Activated naive CD4-positive, alpha-beta T cell treated with anti-CD3 and anti-CD28 coated beads, Interleukin-2, amount 50 U/mL, for 72 hours (primary cell): Measurements from ENCODE around the gene PDZD11. TPM values are rescaled to one million over a fixed set of nuclear protein-coding genes. Genes with fewer than 3 reads are reported as not detected.
"Not testable (repeated sequence)": the region's sequence is repeated elsewhere in the genome, so short reads cannot be mapped to it uniquely, and the experiment has no call there.

ENCODE experiments used
- ATAC-seq, 2 donors: fragments of 150-1000 bp; cut with Tn5 transposase; 2 replicates each; pipeline ENCODE4 v1.10.0; 2021; ENCODE audit warnings: mild to moderate bottlenecking in 2 of 2, moderate library complexity in 2 of 2
- DNase-seq, 2 donors: peaks; one replicate each; pipeline ENCODE4 v3.0.0; 2021 to 2022; ENCODE audit warnings: low spot score in 2 of 2
- H3K27ac Mint-ChIP-seq, 2 donors: one replicate each; pipeline ENCODE4 v1.8.0; 2022; ENCODE audit warnings: mild to moderate bottlenecking in 2 of 2, mixed read lengths in 2 of 2
- H3K36me3 Mint-ChIP-seq, 2 donors: one replicate each; pipeline ENCODE4 v1.8.0; 2022; ENCODE audit warnings: mixed read lengths in 2 of 2
- H3K9me3 Mint-ChIP-seq, 2 donors: one replicate each; pipeline ENCODE4 v1.8.0; 2022; ENCODE audit warnings: mixed read lengths in 2 of 2
- total RNA-seq, 2 donors: library from RNA; stranded (reverse); gene quantifications; one replicate each; pipeline ENCODE4 v1.2.3, GENCODE V29; 2022

Gene PDZD11
- 10 to 100 TPM; 22.3 to 41.1 TPM for total RNA-seq

DNA sequence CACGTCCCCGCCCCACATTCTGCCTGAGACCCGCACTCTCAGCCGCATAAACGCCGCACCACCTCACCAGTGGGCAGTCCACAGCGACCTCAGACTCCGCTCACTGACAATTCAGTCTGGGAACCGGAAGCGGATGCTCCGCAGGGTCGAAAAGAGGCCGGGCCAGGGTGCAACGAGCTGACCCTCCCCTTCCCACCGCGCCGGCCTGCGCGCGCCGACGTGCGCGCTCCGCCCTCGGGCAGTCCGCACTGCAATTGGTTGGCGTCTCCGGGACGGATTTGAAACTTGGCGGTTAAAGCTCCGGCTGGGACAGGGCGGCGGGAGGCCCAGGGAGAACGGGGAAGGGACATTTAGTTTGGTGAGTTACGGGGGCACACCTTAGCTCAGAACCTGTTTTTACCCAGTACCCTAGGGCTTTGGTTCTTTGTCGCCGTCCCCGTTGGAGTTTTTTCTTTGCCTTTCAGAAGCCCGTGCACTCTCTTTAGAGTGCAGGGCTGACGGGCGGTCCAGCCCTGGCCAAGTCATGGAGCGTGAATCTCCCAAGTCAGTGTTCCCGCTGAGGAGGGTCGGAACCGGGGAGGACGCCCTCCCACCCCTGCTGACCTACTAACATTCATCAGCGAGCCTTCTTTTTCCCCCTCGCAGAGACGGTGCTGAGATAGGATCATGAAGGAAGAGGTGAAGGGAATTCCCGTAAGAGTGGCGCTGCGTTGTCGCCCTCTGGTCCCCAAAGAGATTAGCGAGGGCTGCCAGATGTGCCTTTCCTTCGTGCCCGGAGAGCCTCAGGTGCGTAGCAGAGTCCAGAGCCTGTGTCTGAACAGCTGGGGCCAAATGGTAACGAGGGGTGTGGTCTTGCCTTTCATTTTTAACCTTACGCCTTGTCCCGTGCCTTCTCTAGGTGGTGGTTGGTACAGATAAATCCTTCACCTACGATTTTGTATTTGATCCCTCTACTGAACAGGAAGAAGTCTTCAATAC is at the start of gene PDZD11, which contains the start of gene KIF4A:
PDZD11 (minus strand) TSS at position 135 of the 978 bp plus-strand sequence. CDS start 586 bp downstream, outside the sequence.
KIF4A (plus strand) TSS at position 312 of the 978 bp plus-strand sequence; CDS start at position 667, 355 bp downstream.
- Mint-ChIP-seq H3K36me3 (peaks cover 6 to 7% of the 10 kb centered on the region in 2 donors), H3K27ac (peak within 1 kb of the TSS; percentile 93 to 95), H3K9me3 (no peaks in the 10 kb centered on the region)
- DNase-seq (peak; percentile 77 to 87), ATAC-seq (peak; percentile 99)

- Mint-ChIP-seq H3K9me3 (no peaks in the 10 kb centered on the region), H3K36me3 (peaks cover 0 to 8% of the 10 kb centered on the region in 2 donors), H3K27ac (no peak overlapping the region)
- no peak for DNase-seq
- ATAC-seq: no peak
These were observed 48.6 kb upstream of the PDZD11 start for GRCh38 chrX:70338290-70338689.

- no peaks in the 10 kb centered on the region for H3K9me3 Mint-ChIP-seq
- peak; percentile 98 to 100 for ATAC-seq
- DNase-seq: no peak
- no peak overlapping the region for H3K27ac Mint-ChIP-seq
- H3K36me3 Mint-ChIP-seq: peaks cover 7 to 8% of the 10 kb centered on the region in 2 donors
These were observed 47.0 kb upstream of the PDZD11 start for GRCh38 chrX:70336767-70337166.

DNA sequence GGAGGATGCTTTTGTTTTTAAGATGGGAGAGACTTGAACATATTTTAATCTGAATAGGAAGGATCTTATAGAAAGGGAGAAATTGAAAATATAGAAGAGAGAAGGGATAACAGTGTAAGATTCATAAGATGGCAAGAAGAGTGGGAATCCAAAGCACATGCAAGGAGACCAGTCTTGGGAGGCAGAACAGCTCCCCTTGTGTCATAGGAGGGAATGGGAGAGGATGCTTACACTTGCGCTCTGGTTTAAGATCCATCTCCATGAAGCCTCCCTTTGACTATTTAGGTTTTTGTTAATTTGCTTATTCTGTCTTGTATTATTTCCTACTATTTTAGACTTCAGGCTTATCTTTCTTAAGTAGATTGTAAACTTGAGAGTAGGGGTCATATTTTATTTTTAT is 42.9 kb upstream of the PDZD11 start:
- ATAC-seq (no peak), DNase-seq (no peak)
- Mint-ChIP-seq H3K9me3 (no peaks in the 10 kb centered on the region), H3K36me3 (peaks cover 8% of the 10 kb centered on the region in 2 donors), H3K27ac (no peak overlapping the region)

DNA sequence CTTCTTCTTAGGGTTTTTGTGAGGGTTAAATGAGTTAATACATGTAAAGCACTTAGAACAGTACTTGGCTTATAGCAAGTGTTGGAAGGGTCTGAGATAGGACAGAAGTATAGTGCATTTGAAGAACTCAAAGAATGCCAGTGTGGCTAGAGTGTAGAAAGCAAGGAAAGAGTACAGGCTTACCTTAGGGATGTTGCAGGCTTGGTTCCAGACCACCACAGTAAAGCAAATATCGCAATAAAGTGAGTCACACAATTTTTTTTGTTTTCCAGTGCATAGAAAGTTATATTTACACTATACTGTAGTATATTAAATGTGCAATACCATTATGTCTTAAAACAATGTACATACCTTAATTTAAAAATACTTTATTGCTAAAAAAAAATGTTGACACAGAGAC is 41.4 kb upstream of the PDZD11 start:
- no peak for ATAC-seq
- Mint-ChIP-seq H3K9me3 (no peaks in the 10 kb centered on the region), H3K27ac (no peak overlapping the region), H3K36me3 (peaks cover 8% of the 10 kb centered on the region in 2 donors)
- DNase-seq: no peak

DNA sequence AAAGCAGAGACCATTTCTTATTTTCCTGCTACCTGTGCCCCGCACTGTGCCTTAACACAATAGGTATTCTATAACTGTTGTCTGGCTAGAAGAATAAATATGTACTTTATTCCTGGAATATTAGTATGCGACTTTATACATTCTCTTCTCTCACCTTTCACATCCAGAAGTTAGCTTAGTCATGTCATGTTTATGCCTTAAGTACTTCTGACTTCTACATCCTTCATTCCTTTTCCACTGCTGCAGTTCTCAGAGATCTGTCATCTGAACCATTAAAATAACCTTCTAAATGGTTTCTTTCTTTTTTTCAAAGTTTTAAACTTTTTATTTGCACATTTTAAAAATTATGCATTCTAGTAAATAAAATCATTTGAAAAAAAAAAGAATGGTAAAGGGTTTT is 34.6 kb upstream of the PDZD11 start:
- Mint-ChIP-seq H3K36me3 (no peaks in the 10 kb centered on the region), H3K9me3 (no peaks in the 10 kb centered on the region), H3K27ac (no peak overlapping the region)
- DNase-seq (no peak), ATAC-seq (no peak)

DNA sequence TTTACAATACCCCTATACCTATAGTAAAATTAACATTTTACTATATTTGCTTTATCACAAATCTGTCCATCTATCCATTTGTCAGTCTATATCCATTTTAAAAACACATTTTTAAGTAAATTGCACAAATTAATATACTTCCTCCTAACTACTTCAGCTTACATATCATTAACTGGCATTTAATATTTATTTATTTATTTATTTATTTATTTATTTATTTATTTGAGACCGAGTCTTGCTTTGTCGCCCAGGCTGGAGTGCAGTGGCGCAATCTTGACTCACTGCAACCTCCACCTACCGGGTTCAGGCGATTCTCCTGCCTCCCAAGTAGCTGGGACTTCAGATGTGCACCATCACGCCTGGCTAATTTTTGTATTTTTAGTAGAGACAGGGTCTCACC is 33.9 kb upstream of the PDZD11 start:
- H3K36me3 Mint-ChIP-seq, ATAC-seq, DNase-seq, H3K9me3 Mint-ChIP-seq, H3K27ac Mint-ChIP-seq: not testable (repeated sequence)

GRCh38 chrX:70322784-70323183 is 33.1 kb upstream of the PDZD11 start:
- H3K36me3 Mint-ChIP-seq: no peaks in the 10 kb centered on the region
- no peaks in the 10 kb centered on the region for H3K9me3 Mint-ChIP-seq
- no peak overlapping the region for H3K27ac Mint-ChIP-seq
- DNase-seq (no peak), ATAC-seq (no peak)

GRCh38 chrX:70313503-70313902 is 23.8 kb upstream of the PDZD11 start:
- Mint-ChIP-seq H3K9me3 (no peaks in the 10 kb centered on the region), H3K27ac (no peak overlapping the region), H3K36me3 (no peaks in the 10 kb centered on the region)
- no peak for DNase-seq
- no peak for ATAC-seq

GRCh38 chrX:70301716-70302115 is 12.0 kb upstream of the PDZD11 start:
- Mint-ChIP-seq H3K27ac (no peak overlapping the region), H3K9me3 (no peaks in the 10 kb centered on the region), H3K36me3 (peaks cover 0 to 25% of the 10 kb centered on the region in 2 donors)
- ATAC-seq: no peak
- DNase-seq: no peak

DNA sequence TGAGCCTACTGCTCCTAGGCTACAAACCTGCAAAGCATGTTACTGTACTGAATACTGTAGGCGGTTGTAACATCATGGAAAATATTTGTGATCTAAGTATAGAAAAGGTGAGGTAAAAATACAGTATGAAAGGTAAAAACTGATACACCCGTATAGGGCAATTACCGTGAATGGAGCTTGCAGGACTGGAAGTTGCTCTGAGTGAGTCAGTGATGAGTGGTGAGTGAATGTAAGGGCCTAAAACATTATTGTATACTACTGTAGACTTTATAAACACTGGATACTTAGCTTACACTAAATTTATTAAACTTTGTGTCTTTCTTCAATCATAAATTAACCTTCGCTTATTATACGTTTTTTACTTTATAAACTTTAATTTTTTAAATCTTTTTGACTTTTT is 3.9 kb upstream of the PDZD11 start:
- H3K36me3 Mint-ChIP-seq: peaks cover 6 to 7% of the 10 kb centered on the region in 2 donors
- H3K9me3 Mint-ChIP-seq: no peaks in the 10 kb centered on the region
- DNase-seq: no peak
- no peak for ATAC-seq
- H3K27ac Mint-ChIP-seq: no peak overlapping the region

GRCh38 chrX:70292788-70293187 is 3.1 kb upstream of the PDZD11 start:
- Mint-ChIP-seq H3K36me3 (peaks cover 6 to 7% of the 10 kb centered on the region in 2 donors), H3K9me3 (no peaks in the 10 kb centered on the region), H3K27ac (no peak overlapping the region)
- ATAC-seq: no peak
- DNase-seq: no peak

DNA sequence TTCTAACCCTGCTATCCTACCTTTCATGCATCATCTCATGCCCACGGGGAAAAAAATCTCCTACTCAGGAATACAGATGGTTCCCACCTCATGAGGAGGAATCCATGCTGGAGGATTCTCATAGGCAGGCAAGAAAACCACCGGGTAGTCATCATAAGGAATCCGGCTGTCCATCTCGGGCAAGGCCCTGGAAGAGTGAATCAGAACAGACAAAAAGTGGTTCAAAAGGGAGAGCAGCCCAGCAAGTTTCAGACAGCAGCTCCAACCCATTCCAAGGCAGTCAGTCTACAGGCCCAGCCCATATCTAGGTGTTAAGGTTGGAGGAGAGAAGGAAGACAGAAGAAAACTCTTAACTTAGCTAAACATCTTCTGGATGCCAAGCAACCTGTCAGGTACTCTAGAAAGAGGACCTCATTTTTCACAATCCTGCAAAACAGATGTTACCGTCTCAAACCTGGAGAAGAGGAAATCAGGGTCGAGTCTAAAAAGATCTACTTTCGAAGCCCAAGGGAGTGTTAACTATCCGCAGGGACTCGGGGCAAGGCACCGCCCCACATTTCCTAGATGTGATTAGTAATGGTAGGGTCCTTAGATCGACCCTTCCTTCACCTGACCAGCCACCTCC is 447 bp downstream of the PDZD11 start:
- DNase-seq (no peak), ATAC-seq (no peak)
- Mint-ChIP-seq H3K9me3 (no peaks in the 10 kb centered on the region), H3K36me3 (peaks cover 6 to 7% of the 10 kb centered on the region in 2 donors), H3K27ac (peak overlapping the region; percentile 93 to 95)

DNA sequence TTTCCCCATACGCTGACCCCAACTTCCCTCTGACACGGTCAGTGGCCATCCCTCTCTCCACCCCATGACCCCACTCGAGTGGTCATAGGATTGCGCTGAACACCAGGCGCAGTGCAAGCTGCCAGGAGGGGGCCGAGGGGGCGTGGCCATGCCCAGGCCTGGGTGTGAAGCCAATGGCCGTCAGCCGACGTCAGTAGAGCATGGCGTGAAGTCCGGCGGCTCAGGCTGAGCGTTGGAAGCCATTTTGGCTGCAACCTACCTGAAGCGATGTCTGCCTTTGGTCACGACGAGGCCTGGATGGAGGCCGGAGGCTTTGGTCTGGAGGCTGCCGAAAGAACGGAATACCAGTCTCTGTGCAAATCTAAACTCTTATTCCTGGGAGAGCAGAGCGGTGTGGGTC is 7.8 kb downstream of the PDZD11 start, which contains the start of gene RAB41:
RAB41 (plus strand) TSS at position 222 of the 400 bp plus-strand sequence; CDS start at position 268, 46 bp downstream.
- H3K27ac Mint-ChIP-seq: peak within 1 kb of the TSS in 1 of 2 donors; percentile 55
- H3K9me3 Mint-ChIP-seq: no peaks in the 10 kb centered on the region
- no peak for DNase-seq
- H3K36me3 Mint-ChIP-seq: no peaks in the 10 kb centered on the region
- ATAC-seq: no peak

DNA sequence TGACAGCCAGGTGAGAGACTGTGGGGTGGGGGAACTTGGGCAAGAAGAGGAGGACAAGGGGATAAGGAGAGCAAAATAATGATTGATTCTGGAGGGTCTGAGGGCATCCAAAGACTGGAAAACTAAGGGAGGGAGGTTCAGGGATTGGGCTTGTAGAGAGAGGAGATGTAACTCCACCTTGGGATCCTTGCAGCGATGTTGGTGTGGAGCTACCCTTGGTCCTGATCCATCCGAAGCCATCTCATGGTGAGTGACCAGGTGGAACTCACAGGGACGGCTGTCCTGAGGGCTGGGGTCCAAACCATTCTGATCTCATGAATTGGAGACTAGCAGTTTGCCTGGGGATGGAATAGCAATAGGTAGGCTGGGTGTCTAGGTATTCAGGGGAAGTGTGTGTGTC is 9.2 kb downstream of the PDZD11 start:
- no peak for DNase-seq
- H3K9me3 Mint-ChIP-seq: no peaks in the 10 kb centered on the region
- no peak for ATAC-seq
- H3K27ac Mint-ChIP-seq: no peak overlapping the region
- H3K36me3 Mint-ChIP-seq: no peaks in the 10 kb centered on the region

DNA sequence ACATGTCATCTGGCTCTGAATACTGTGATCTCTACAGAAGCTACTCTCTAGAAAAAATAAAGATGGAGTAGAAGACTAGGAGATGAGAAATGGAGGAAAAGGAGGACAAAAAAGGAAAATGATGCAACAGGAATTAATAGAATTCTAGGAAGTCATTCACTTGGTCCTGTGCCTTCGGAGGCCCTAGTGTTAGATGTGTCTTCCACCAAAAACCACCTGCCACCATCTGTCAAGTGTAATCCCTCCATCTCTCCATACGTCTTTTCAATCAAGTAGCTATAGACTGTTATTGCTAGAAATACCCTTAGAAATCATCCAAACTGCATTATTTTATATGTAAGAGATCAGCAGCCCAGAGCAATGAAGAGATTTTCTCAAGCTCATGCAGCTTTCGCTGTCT is 10.6 kb downstream of the PDZD11 start:
- Mint-ChIP-seq H3K27ac (no peak overlapping the region), H3K9me3 (no peaks in the 10 kb centered on the region), H3K36me3 (no peaks in the 10 kb centered on the region)
- DNase-seq (no peak), ATAC-seq (no peak)

DNA sequence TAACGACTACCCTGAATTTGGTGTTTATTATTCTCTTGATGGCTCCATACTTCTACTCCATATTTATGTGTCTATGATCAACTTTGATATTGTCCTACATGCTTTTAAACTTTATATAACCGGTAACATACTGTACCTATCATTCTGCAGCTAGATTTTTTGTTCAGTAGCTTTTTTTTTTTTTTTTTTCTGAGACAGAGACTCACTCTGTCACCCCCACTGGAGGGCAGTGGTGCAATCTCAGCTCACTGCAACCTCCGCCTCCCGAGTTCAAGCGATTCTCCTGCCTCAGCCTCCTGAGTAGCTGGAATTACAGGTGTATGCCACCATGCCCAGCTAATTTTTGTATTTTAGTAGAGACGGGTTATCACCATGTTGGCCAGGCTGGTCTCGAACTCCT is 15.7 kb downstream of the PDZD11 start:
- H3K27ac Mint-ChIP-seq, H3K36me3 Mint-ChIP-seq, H3K9me3 Mint-ChIP-seq, ATAC-seq, DNase-seq: not testable (repeated sequence)
